ENCODE results near the gene ACTL10. TPM values are rescaled to one million over a fixed set of nuclear protein-coding genes. Genes with fewer than 3 reads are reported as not detected.
"Not testable (repeated sequence)": the region's sequence is repeated elsewhere in the genome, so short reads cannot be mapped to it uniquely, and the experiment has no call there.

The ACTL10 gene
- total and polyA plus RNA-seq, 10 donors = 1.1 to 3.5 (median 2.1) TPM

GRCh38 chr20:33629979-33630378 lies 36.8 kb upstream of the ACTL10 start:
- Histone ChIP-seq H3K9me3 (no peaks in the 10 kb centered on the region), H3K4me1 (no peaks in the 10 kb centered on the region), H3K27ac (no peak overlapping the region), H3K36me3 (peaks cover 0 to 97% (median 57%) of the 10 kb centered on the region in 6 donors), H3K4me3 (no peak overlapping the region), H3K27me3 (replicated peaks in 1 of 7) (no peaks in the 10 kb centered on the region)
- DNase-seq = no peak
- 87 to 97% (median 95%) methylated on average over 5 of the region's 5 CpGs for WGBS, 5 donors
- TF ChIP-seq POLR2AphosphoS5 (IDR thresholded peaks at IDR 0.05) (no peak), POLR2A (IDR thresholded peaks at IDR 0.05) (no peak), CTCF (IDR thresholded peaks at IDR 0.05 in 8 of 11, conservative IDR thresholded peaks at IDR 0.05 in 3 of 11) (no peak)
- intact Hi-C loops (cut with DNase I; ENCODE audit: low total_unique reads) = no loop called here

GRCh38 chr20:33630507-33630906 lies 36.2 kb upstream of the ACTL10 start:
- TF ChIP-seq CTCF (IDR thresholded peaks at IDR 0.05 in 8 of 11, conservative IDR thresholded peaks at IDR 0.05 in 3 of 11) (no peak), POLR2A (IDR thresholded peaks at IDR 0.05) (no peak), POLR2AphosphoS5 (IDR thresholded peaks at IDR 0.05) (no peak)
- Histone ChIP-seq H3K9me3 (no peaks in the 10 kb centered on the region), H3K36me3 (peaks cover 0 to 97% (median 51%) of the 10 kb centered on the region in 6 donors), H3K27me3 (replicated peaks in 1 of 7) (no peaks in the 10 kb centered on the region), H3K27ac (no peak overlapping the region), H3K4me1 (no peaks in the 10 kb centered on the region), H3K4me3 (no peak overlapping the region)
- DNase-seq = no peak
- WGBS, 5 donors = 87 to 97% (median 90%) methylated on average over 4 of the region's 4 CpGs
- intact Hi-C loops (cut with DNase I; ENCODE audit: low total_unique reads) = no loop called here

- H3K4me3 ChIP-seq; H3K4me1 ChIP-seq; H3K27me3 ChIP-seq (replicated peaks in 1 of 7); intact Hi-C loops (cut with DNase I; ENCODE audit: low total_unique reads); H3K27ac ChIP-seq; H3K9me3 ChIP-seq; DNase-seq: not testable (repeated sequence)
- 90 to 95% (median 92%) methylated on average over 4 of the region's 4 CpGs for WGBS, 5 donors
- peaks cover 0 to 94% (median 50%) of the 10 kb centered on the region in 6 donors for H3K36me3 ChIP-seq
Observed at GRCh38 chr20:33631910-33632309, 34.8 kb upstream of the ACTL10 start.

- no peaks in the 10 kb centered on the region for H3K27me3 ChIP-seq (replicated peaks in 1 of 7)
- H3K36me3 ChIP-seq = peaks cover 0 to 94% (median 52%) of the 10 kb centered on the region in 6 donors
- no peak overlapping the region for H3K27ac ChIP-seq
- TF ChIP-seq POLR2A (IDR thresholded peaks at IDR 0.05) = no peak
- TF ChIP-seq POLR2AphosphoS5 (IDR thresholded peaks at IDR 0.05) = no peak
- TF ChIP-seq CTCF (IDR thresholded peaks at IDR 0.05 in 8 of 11, conservative IDR thresholded peaks at IDR 0.05 in 3 of 11) = no peak
- intact Hi-C loops (cut with DNase I; ENCODE audit: low total_unique reads) = no loop called here
- WGBS, 5 donors = 96 to 99% (median 97%) methylated on average over 3 of the region's 3 CpGs
- H3K9me3 ChIP-seq = no peaks in the 10 kb centered on the region
- no peak for DNase-seq
- no peaks in the 10 kb centered on the region for H3K4me1 ChIP-seq
- no peak overlapping the region for H3K4me3 ChIP-seq
Observed at GRCh38 chr20:33635341-33635740, 31.4 kb upstream of the ACTL10 start.

- no peak for TF ChIP-seq CTCF (IDR thresholded peaks at IDR 0.05 in 8 of 11, conservative IDR thresholded peaks at IDR 0.05 in 3 of 11)
- TF ChIP-seq POLR2AphosphoS5 (IDR thresholded peaks at IDR 0.05) = no peak
- no peak for TF ChIP-seq POLR2A (IDR thresholded peaks at IDR 0.05)
- intact Hi-C loops (cut with DNase I; ENCODE audit: low total_unique reads) = no loop called here
- no peak overlapping the region for H3K4me3 ChIP-seq
Observed at GRCh38 chr20:33636776-33637175, 30.0 kb upstream of the ACTL10 start.

More at GRCh38 chr20:33636776-33637175, 30.0 kb upstream of the ACTL10 start:
- Histone ChIP-seq H3K9me3 (no peaks in the 10 kb centered on the region), H3K27ac (no peak overlapping the region), H3K36me3 (peaks cover 0 to 94% (median 54%) of the 10 kb centered on the region in 6 donors), H3K4me1 (no peaks in the 10 kb centered on the region), H3K27me3 (replicated peaks in 1 of 7) (no peaks in the 10 kb centered on the region)
- 69 to 97% (median 90%) methylated on average over 1 of the region's 1 CpG for WGBS, 5 donors
- DNase-seq = no peak
